Fibroblast of lung (primary cell): ENCODE data around the gene C7orf33. TPM values are rescaled to one million over a fixed set of nuclear protein-coding genes. Genes with fewer than 3 reads are reported as not detected.

Source experiments
- DNase-seq, 2 donors: peaks; one replicate each; pipeline versions ENCODE4 v3.0.0 to v3.0.0-alpha.2; 2010; ENCODE audit warnings: low read depth in 2 of 2
- H2AFZ ChIP-seq: 2 replicates; pipeline ENCODE4 v1.5.1; 2012; ENCODE audit warnings: low read length, control low read depth, inconsistent platforms
- H3K27ac ChIP-seq: 2 replicates; pipeline ENCODE4 v1.5.1; 2011; ENCODE audit warnings: low read length, control low read depth; ENCODE audit not compliant: insufficient read depth
- H3K27me3 ChIP-seq: 2 replicates; pipeline ENCODE4 v1.5.1; 2011; ENCODE audit warnings: mild to moderate bottlenecking, low read length; ENCODE audit not compliant: control insufficient read depth, insufficient read depth
- H3K36me3 ChIP-seq: 2 replicates; pipeline ENCODE4 v1.5.1; 2011; ENCODE audit warnings: low read length; ENCODE audit not compliant: control insufficient read depth, insufficient read depth
- H3K4me1 ChIP-seq: 2 replicates; pipeline ENCODE4 v1.5.1; 2011; ENCODE audit warnings: low read length; ENCODE audit not compliant: control insufficient read depth, insufficient read depth; ENCODE audit errors: extremely low read depth
- H3K4me2 ChIP-seq: 2 replicates; pipeline ENCODE4 v1.5.1; 2011; ENCODE audit warnings: low read length, control low read depth; ENCODE audit not compliant: insufficient read depth; ENCODE audit errors: extremely low read depth
- H3K4me3 ChIP-seq, 4 experiments: fragments of 200-600 bp in 1 of 4; sonication (generic) in 1 of 4; replicated peaks in 1 of 4; 2 replicates each; pipeline ENCODE4 v1.5.1; 2011 to 2016; ENCODE audit warnings: low read length in 4 of 4, low read depth in 3 of 4, mild to moderate bottlenecking in 3 of 4, control low read depth in 2 of 4, inconsistent platforms in 1 of 4, mixed read lengths in 1 of 4; ENCODE audit not compliant: insufficient read depth in 1 of 4; ENCODE audit errors: control extremely low read depth in 1 of 4
- H3K79me2 ChIP-seq: 2 replicates; pipeline ENCODE4 v1.5.1; 2012; ENCODE audit warnings: mild to moderate bottlenecking, low read length, inconsistent platforms; ENCODE audit not compliant: control insufficient read depth, insufficient read depth
- H3K9ac ChIP-seq: 2 replicates; pipeline ENCODE4 v1.5.1; 2011; ENCODE audit warnings: mild to moderate bottlenecking, low read length, control low read depth; ENCODE audit not compliant: insufficient read depth
- H3K9me3 ChIP-seq: 2 replicates; pipeline ENCODE4 v1.5.1; 2012; ENCODE audit warnings: low read depth, low read length; ENCODE audit not compliant: control insufficient read depth, insufficient read depth
- H4K20me1 ChIP-seq: 2 replicates; pipeline ENCODE4 v1.5.1; 2011; ENCODE audit warnings: low read length; ENCODE audit not compliant: control insufficient read depth, insufficient read depth; ENCODE audit errors: extremely low read depth
- EZH2 ChIP-seq: IDR thresholded peaks from 2 replicates; pipeline ENCODE4 v1.5.1; 2012; ENCODE audit warnings: low read length, control low read depth, mild to moderate bottlenecking; ENCODE audit errors: missing control alignments
- polyA minus RNA-seq: library from RNA; depleted of rRNA, polyadenylated mRNA; stranded (reverse); fragments of >200 nt; gene quantifications from 2 replicates; pipeline ENCODE4 v1.2.3, GENCODE V29; 2011; ENCODE audit warnings: low replicate concordance
- polyA plus RNA-seq, 2 donors: library from polyadenylated mRNA; depleted of rRNA in 1 of 2; stranded (reverse) in 1 of 2; unstranded in 1 of 2; fragments of >200 nt; gene quantifications; 2 replicates each; pipeline ENCODE4 v1.2.1, GENCODE V29; 2011 to 2012; ENCODE audit warnings: missing spikeins in 1 of 2
- total RNA-seq: library from RNA; depleted of rRNA; stranded (reverse); fragments of >200 nt; gene quantifications from 2 replicates; pipeline ENCODE4 v1.2.1, GENCODE V29; 2014
- TF ChIP-seq, protein P1 (sequence below), 2 donors: IDR thresholded peaks in 1 of 2; conservative IDR thresholded peaks in 1 of 2; 1 replicate in 1 of 2; 2 replicates in 1 of 2; pipeline ENCODE4 v1.5.1; 2011 to 2012; ENCODE audit warnings: low read length in 2 of 2, control low read depth in 1 of 2, inconsistent platforms in 1 of 2, low read depth in 1 of 2, mild to moderate bottlenecking in 1 of 2

C7orf33 gene, protein sequence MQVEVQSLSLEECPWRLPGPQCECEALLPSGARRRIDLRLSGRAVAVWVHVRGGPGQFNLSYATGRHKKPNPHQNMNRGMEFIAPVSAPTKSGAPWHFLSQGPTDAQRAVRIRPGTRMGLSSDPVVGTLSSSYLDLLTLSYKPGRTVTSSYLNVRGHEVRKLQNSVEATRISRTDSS
- total RNA-seq = not detected in 2 replicates
- polyA plus RNA-seq = not detected in 2 replicates
- not detected in 2 replicates for polyA plus RNA-seq (2012)
- polyA minus RNA-seq = not detected in 2 replicates

- H4K20me1 ChIP-seq = no peaks in the 10 kb centered on the region
- H3K27ac ChIP-seq = no peak within 1 kb of the TSS
- H3K79me2 ChIP-seq = no peaks in the 10 kb centered on the region
- no peaks in the 10 kb centered on the region for H3K9me3 ChIP-seq
- no peak within 1 kb of the TSS for H3K4me3 ChIP-seq
- H3K27me3 ChIP-seq = peaks cover 2% of the 10 kb centered on the region
- TF ChIP-seq, protein P1, sequence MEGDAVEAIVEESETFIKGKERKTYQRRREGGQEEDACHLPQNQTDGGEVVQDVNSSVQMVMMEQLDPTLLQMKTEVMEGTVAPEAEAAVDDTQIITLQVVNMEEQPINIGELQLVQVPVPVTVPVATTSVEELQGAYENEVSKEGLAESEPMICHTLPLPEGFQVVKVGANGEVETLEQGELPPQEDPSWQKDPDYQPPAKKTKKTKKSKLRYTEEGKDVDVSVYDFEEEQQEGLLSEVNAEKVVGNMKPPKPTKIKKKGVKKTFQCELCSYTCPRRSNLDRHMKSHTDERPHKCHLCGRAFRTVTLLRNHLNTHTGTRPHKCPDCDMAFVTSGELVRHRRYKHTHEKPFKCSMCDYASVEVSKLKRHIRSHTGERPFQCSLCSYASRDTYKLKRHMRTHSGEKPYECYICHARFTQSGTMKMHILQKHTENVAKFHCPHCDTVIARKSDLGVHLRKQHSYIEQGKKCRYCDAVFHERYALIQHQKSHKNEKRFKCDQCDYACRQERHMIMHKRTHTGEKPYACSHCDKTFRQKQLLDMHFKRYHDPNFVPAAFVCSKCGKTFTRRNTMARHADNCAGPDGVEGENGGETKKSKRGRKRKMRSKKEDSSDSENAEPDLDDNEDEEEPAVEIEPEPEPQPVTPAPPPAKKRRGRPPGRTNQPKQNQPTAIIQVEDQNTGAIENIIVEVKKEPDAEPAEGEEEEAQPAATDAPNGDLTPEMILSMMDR (conservative IDR thresholded peaks at IDR 0.05 in 1 of 2, IDR thresholded peaks at IDR 0.05 in 1 of 2; ENCODE audit: low read depth in 1 of 2, low read length in 2 of 2) = no peak
- TF ChIP-seq EZH2 = no peak
- H3K4me2 ChIP-seq = no peak within 1 kb of the TSS
- no peaks in the 10 kb centered on the region for H3K36me3 ChIP-seq
- no peak for DNase-seq
- H3K4me1 ChIP-seq = no peaks in the 10 kb centered on the region
- H2AFZ ChIP-seq = no peak within 1 kb of the TSS
- no peak within 1 kb of the TSS for H3K9ac ChIP-seq
Measured at GRCh38 chr7:148590471-148590870, at the start of gene C7orf33. TSS of gene C7orf33 (plus strand) at chr7:148590766. CDS start at chr7:148590926, 160 bp downstream.

DNA sequence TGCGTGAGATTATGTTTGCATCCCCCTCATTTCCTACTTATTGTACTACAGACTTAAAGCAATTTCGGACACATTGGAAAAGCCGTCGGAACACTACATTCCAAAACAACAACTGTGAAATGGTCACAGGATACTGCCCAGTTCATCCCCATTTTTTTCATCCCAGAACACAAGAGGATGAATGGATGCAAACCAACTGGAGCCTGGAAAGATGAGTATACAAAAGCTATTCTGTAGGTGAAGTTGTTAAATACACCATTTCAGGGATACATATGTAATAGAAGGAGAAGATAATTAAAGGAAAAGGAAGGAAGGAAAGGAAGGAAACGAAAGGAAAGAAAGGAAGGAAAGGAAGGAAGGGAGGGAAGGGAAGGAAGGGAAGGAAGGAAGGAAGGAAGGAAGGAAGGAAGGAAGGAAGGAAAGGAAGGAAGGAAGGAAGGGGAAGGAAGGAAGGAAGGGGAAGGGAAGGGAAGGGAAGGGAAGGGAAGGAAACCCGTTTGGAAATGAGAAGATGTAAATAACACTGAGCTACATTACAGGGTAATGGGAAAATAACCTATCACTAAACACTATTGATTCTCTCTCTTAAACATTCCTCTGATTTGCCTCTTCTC lies 48.6 kb upstream of the C7orf33 start:
- Histone ChIP-seq H3K4me2 (no peak overlapping the region), H3K4me1 (peaks cover 4% of the 10 kb centered on the region), H4K20me1 (no peaks in the 10 kb centered on the region), H3K4me3 (no peak overlapping the region), H3K9ac (no peak overlapping the region), H3K27ac (no peak overlapping the region), H3K36me3 (no peaks in the 10 kb centered on the region), H2AFZ (no peak overlapping the region), H3K79me2 (no peaks in the 10 kb centered on the region), H3K27me3 (no peaks in the 10 kb centered on the region), H3K9me3 (no peaks in the 10 kb centered on the region)
- DNase-seq = no peak
- TF ChIP-seq EZH2 = no peak
- TF ChIP-seq, protein P1 (conservative IDR thresholded peaks at IDR 0.05 in 1 of 2, IDR thresholded peaks at IDR 0.05 in 1 of 2; ENCODE audit: low read depth in 1 of 2, low read length in 2 of 2) = no peak

GRCh38 chr7:148543302-148543701 lies 47.3 kb upstream of the C7orf33 start:
- H3K4me3 ChIP-seq = no peak overlapping the region
- no peak overlapping the region for H3K27ac ChIP-seq
- DNase-seq = no peak
- TF ChIP-seq, protein P1 (conservative IDR thresholded peaks at IDR 0.05 in 1 of 2, IDR thresholded peaks at IDR 0.05 in 1 of 2; ENCODE audit: low read depth in 1 of 2, low read length in 2 of 2) = no peak
- no peak for TF ChIP-seq EZH2
- no peak overlapping the region for H3K9ac ChIP-seq
- no peaks in the 10 kb centered on the region for H3K27me3 ChIP-seq
- H3K4me2 ChIP-seq = no peak overlapping the region
- H3K36me3 ChIP-seq = no peaks in the 10 kb centered on the region
- no peaks in the 10 kb centered on the region for H3K79me2 ChIP-seq
- no peaks in the 10 kb centered on the region for H3K9me3 ChIP-seq
- H3K4me1 ChIP-seq = peaks cover 4% of the 10 kb centered on the region
- H2AFZ ChIP-seq = no peak overlapping the region
- H4K20me1 ChIP-seq = no peaks in the 10 kb centered on the region
